Coronary artery (tissue), 2 donors: ENCODE data around the gene HTRA1.

Experiments
- DNase-seq: peaks from one replicate; pipeline ENCODE4 v3.0.0-alpha.2; 2017; ENCODE audit warnings: low spot score
- H3K27ac ChIP-seq, 2 donors: fragments of 200-600 bp; sonication (generic); one replicate each; pipeline ENCODE4 v1.5.1; 2016 to 2019
- H3K4me3 ChIP-seq: fragments of 200-600 bp; sonication (generic); 2 replicates; pipeline ENCODE4 v1.5.1; 2016; ENCODE audit warnings: mild to moderate bottlenecking, moderate library complexity
- CTCF ChIP-seq: fragments of 200-600 bp; sonication (generic); IDR thresholded peaks from one replicate; pipeline ENCODE4 v1.5.1; 2019; ENCODE audit warnings: antibody characterized with exemption

HTRA1 gene

GRCh38 chr10:122454603-122455080, 6.7 kb upstream of the HTRA1 start, which contains the start of gene ARMS2:
Gene ARMS2 (plus strand): TSS chr10:122454653. CDS start chr10:122454728, 75 bp downstream.
- no peak for DNase-seq
- H3K4me3 ChIP-seq: no peak within 1 kb of the TSS
- no peak for TF ChIP-seq CTCF
- H3K27ac ChIP-seq: no peak within 1 kb of the TSS

- no peak for DNase-seq
- Histone ChIP-seq H3K4me3 (no peak overlapping the region), H3K27ac (no peak overlapping the region)
- TF ChIP-seq CTCF: no peak
These were observed 5.8 kb upstream of the HTRA1 start for GRCh38 chr10:122455376-122456079.

- no peak overlapping the region for H3K27ac ChIP-seq
- H3K4me3 ChIP-seq: no peak overlapping the region
- TF ChIP-seq CTCF: no peak
- no peak for DNase-seq
These were observed 3.4 kb upstream of the HTRA1 start for GRCh38 chr10:122457934-122458333.

GRCh38 chr10:122458693-122459092, 2.7 kb upstream of the HTRA1 start:
- no peak for DNase-seq
- no peak overlapping the region for H3K27ac ChIP-seq
- no peak for TF ChIP-seq CTCF
- H3K4me3 ChIP-seq: no peak overlapping the region

GRCh38 chr10:122459561-122460273, 1.6 kb upstream of the HTRA1 start:
- H3K27ac ChIP-seq: no peak overlapping the region
- no peak overlapping the region for H3K4me3 ChIP-seq
- no peak for DNase-seq
- TF ChIP-seq CTCF: no peak

- TF ChIP-seq CTCF: no peak
- Histone ChIP-seq H3K27ac (peak overlapping the region; percentile 73 to 96), H3K4me3 (peak overlapping the region; percentile 98)
- no peak for DNase-seq
These were observed 461 bp upstream of the HTRA1 start for GRCh38 chr10:122460891-122461293.
